NCI-H774 (cell line): Measurements from ENCODE around the gene GBP2.
"Not testable (repeated sequence)": the region's sequence is repeated elsewhere in the genome, so short reads cannot be mapped to it uniquely, and the experiment has no call there.

Source experiments
- DNase-seq: peaks from one replicate; lab custom pipeline; 2025; lab: John Stamatoyannopoulos, UW

The GBP2 gene, protein sequence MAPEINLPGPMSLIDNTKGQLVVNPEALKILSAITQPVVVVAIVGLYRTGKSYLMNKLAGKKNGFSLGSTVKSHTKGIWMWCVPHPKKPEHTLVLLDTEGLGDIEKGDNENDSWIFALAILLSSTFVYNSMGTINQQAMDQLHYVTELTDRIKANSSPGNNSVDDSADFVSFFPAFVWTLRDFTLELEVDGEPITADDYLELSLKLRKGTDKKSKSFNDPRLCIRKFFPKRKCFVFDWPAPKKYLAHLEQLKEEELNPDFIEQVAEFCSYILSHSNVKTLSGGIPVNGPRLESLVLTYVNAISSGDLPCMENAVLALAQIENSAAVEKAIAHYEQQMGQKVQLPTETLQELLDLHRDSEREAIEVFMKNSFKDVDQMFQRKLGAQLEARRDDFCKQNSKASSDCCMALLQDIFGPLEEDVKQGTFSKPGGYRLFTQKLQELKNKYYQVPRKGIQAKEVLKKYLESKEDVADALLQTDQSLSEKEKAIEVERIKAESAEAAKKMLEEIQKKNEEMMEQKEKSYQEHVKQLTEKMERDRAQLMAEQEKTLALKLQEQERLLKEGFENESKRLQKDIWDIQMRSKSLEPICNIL

DNA sequence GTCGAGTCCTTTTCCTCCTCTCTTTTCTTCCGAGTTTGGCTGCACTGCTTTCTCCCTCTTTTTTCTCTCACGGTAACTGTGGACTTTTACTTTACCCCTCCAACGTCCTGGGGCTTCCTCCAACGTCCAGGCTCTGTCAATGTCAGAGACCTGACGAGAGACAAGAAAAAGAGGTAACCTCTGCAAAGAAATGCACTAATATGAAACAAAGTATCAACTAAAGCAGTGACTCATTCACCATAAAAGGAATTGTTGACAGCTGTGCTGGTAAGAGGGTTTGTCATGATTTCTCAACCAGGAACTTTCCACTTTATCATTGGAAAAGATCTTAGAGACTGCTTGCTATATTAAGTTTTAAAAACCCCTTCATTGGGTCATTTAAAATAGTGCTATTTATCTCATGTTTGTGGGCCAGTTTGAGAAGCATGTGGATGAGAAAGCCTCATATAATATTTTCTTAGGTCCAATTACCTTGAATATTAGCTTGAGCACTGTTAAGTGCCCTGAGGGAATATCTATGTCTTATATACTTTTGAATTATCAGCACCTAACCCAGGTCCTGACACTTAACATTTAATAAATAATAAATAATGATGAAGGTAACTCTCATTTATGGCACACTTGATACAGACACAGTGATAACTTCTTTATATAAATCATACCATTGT is at the start of gene GBP2:
GBP2 (minus strand) TSS at position 202 of the 668 bp plus-strand sequence. CDS start 4,148 bp downstream, outside the sequence.
- no peak for DNase-seq

DNA sequence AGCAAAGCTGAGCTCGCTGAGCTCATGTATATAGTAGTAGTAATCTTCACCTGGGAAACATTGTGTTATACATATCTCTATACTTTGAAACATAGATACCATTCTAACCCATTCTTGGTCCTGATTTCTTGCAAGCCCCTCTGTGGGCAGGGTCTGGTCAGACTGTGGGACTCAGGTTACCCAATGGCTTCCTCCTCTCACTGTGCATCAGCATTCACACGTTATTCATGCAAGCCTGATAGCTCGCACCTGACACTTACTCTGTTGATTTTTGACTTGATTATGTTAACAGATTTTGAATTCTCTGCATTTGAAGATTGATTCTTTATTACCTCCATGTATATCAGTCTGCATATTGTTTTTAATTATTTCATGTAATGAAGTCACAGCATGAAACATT is 48.6 kb upstream of the GBP2 start:
- DNase-seq = no peak

DNA sequence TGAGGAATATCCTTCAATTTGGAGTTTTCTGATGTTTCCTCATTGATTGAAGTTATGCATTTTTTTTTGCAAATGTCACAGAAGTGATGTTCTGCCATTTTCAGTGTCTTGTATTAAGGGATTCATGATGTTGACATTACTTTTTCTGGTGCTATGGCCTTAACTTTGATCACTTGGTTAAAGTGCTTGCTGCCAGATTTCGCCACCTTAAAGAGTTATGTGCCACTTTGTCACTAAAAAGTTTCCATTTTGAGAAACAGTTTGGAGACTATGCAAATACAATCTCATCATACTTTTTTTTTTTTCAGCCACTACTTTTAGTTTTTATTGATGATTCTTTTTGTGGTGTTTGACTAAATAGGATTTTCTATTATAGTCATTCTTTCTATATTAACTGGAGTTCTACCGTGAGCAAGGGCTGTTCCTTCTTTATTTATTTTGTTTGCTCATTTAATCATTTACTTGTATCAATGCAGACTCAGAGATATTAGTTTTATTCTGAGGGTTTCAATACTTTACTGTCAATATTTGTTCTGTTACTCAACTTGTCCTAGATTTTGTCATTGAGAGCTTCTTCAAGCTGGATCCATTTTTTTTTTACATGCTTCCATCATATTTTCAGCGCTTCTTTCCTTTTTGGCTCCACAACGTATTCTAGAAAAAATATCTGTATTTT is 46.7 kb upstream of the GBP2 start:
- no peak for DNase-seq

DNA sequence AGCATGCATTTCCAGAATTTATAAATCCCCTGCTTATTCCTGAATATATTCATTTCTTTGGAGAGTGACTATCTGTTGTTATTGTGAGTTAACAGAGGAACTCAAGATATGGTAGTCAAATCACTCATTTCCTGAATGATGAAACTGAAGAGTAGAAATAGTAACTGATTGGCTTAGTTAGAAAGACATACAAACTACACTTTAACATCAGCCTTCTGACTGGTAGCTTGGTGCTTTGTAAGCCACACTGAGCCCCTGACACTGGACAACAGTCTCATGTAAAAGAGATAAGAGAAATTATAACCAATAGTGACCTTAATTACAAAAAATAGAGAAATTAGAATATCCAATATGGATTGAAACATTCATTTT is 45.1 kb upstream of the GBP2 start:
- no peak for DNase-seq

DNA sequence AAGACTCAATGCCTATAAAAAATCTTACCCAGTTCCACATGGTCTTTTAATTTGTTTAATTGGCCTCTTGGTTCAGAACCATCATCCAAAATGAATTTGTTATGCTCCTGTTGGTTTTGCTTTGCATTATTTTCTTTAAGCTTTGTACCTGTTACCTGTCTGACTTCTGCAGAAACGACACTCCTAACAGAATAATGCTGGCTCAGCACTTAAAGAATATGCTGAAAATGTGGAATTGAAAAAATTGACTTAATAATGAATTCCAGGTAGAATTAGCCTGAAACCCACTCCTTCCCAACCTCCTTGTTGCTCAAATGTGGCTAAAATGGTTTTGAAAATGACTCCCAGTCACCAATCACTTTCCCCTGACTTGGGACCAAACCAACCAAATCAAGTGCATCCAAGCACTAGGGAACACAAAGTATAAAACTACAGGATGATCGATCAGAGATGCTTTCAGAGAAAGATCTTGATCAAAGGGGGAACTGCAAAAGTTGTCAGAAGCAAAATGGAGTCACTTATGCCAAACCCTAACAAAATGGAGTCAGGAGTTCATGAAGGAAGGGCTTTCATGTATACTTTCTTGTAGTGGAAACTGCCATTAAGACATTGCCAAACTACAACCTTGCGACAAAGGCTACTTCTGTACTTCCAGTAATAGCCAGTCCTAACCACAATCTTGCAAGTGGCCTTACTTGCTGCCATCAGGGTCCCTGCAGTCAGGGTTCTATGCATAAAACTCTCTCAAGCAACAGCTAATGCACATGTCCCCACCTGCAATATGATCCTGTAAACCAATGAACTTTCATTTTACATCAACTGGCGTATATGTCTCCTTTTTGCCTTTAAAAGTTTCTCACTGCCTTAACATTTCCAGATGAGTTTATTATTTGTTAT is 44.5 kb upstream of the GBP2 start:
- no peak for DNase-seq

DNA sequence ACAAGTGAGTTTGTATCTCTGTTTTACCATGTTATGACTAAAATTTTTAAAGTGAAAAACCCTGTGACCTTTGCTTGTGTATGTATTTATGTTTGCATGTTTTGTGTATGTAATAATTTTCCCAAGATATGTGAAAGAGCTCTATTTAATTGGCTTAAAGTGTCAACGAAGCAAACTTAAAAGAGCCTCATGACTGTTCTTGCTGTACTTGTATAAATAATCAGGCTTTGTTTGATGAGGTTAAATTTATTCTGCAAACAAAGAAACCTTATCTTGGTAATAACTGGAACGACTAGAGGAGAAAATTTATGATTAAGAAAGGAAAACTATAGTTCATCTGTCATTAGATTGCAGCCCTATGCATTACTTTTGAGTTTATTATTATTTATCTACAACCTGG is 43.3 kb upstream of the GBP2 start:
- no peak for DNase-seq

DNA sequence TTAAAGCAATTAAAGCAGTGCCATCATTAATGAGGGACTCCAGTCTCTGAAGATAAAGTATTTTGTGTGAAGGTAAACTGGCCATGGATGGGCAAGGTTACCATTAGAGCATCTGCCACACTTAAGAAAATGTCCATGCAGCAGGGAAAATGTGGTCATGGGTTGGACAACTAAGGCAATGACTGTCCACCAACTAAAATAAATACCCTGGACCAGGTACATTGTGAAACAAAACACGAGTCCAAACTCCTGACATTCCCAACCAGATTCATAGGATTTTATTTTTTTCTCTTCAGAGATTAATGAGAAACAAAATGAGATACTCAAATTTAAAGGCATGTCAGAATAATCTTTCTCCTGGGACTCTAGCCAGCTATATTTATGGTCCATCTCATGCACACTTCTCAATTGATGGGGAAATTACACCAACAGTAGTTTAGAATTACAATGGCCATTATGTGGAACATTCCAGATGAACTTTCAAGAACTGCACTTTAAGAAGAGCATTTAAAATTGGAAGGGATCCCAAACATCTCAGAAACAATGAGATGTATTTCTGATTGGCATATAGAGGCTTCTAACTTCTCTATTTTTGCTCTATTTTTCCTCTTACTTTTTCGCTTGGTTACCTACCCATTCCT is 41.8 kb upstream of the GBP2 start:
- DNase-seq = no peak

DNA sequence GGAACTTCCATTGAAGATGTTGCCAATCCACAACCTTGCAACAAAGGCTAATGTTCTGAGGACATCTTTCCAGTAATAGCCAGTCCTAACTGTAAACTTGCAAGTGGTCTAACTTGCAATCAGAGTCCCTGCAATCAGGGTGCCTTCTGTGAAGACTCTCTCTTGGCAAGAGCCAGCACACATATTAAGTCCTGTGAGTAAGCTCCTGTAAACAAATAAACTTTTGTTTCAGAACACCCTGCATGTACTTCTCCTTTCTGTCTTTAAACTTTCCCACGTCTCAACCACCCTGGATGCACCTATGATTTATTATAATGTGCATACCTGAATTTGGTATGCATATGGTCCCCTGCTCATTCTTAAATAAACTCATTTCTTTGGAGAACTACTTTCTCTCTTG is 40.8 kb upstream of the GBP2 start:
- no peak for DNase-seq

DNA sequence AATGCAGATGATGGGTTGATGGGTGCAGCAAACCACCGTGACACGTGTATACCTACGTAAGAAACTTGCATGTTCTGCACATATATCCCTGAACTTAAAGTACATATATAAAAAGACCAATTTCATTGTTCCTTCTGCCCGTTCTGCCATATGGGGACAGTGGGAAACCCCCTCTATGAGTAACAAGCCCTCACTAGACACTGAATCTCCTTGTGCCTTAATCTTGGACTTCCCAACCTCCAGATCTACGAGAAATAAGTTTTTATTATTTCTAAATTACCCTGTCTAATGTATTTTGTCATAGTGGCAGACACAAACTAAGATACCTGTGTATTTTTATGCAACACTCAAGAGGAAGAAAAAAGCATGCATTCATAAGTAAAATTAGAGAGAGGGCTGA is 39.9 kb upstream of the GBP2 start:
- no peak for DNase-seq

DNA sequence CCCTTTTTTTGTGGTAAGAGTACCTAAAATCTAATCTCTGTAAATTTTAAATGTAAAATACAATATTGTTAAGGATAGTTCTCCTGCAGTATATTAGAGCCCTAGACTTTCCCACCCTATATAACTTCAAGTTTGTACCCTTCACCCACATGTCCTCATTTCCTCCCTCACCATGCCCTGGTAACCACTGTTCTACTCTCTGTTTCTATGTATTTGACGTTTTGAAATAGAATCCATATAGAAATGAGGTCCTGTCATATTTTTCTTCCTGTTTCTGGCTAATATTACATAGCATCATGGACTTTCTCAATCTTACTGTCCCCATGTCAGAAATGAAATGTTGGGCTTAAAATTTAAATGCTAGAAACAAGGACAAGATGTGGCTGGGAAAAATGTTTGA is 25.1 kb upstream of the GBP2 start:
- DNase-seq = no peak

DNA sequence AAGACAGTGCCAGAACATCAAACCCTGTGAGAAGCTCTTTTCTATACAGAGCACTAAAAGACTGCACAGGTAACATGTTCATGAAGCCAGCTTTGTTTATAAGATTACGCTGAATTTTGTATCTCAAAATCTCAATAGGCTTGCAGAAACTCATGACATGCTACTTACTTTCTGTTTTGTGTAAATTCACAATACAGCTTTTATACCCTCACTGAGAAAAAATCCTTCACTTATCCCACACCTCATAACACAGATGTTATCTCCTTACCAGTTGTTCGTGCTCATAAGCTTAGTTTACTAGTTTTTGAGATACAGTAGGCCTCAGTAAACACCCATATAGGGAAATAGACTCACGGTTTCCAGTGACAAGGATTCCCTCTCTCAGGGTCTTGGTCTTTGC is 24.1 kb upstream of the GBP2 start:
- no peak for DNase-seq

DNA sequence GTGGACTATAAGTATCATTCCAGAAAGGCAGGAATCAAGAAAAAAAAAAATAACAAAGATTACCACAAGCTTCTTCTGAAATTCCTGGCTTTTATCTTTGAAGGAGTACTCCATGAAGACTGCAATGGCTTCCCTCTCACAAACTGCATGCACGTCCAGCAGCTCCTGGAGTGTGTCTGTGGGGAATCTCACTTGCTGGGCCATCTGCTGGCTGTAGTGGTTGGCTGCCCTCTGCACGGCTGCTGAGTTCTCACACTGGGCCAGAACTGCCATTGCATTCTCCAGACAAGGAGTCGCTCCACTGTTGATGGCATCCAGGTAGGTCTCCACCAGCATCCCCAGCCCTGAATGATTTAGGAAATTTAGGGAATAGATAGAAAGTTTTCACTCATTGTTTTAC is 23.3 kb upstream of the GBP2 start:
- DNase-seq = no peak

DNA sequence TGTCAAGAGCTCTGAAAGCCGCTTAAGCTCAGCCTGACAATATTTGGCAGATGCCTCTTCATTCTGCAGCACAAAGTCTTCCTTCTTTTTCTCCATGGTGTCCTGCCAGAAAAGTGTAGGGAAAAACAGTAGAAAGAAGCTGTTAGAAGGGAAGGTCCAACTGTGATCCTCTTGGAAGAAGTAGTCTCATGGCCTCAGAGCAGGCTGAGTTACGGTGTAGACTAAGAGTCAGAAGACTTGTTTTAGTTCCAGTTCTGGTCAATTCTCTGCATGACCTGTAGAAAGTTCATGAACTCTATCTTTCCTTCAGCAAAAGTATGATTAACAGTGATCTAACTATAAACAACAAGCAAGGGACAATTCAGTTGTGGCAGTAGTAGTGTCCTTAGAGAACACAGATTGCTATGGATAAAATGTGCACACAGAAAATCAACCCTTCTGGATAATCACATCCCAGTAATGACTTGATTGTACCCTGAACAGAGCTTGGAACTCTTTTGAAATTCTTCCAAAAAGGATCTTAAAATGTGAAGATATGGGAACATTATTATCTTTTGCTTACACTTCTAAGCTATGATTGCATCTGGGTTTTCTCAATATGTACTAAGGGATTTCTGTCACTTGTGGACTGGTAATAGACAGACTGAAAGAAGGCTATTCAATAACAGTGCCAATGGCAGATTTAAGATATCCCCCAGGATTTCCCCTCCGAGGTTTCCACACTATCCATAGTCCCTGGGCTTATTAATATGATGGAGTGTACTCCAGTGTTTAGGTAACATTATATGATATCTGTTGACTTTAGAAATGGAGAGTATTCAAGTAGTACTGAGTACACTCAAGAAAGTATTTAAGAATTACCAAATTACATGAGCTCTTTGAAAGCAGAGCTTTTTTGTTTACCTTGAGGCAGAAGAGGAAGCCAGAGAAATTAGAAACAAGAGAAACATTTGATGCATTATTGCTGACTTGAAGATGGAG is 22.1 kb upstream of the GBP2 start:
- DNase-seq = no peak

DNA sequence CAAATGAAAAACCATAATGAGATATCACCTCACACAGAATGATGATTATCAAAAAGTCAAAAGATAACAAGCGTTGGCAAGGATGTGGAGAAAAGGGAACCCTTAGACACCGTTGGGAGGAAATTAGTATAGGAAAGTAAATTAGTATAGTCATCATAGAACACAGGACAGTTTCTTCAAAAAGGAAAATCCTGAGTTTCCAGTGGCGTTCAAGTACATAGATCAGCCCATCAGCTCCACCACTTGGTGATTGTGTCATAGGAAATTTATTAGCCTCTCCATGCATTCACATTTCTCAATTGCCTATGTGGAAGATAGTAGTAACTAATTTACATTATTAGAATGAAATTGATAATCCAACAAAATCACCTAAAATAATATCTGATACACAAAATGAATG is 20.8 kb upstream of the GBP2 start:
- DNase-seq = no peak

DNA sequence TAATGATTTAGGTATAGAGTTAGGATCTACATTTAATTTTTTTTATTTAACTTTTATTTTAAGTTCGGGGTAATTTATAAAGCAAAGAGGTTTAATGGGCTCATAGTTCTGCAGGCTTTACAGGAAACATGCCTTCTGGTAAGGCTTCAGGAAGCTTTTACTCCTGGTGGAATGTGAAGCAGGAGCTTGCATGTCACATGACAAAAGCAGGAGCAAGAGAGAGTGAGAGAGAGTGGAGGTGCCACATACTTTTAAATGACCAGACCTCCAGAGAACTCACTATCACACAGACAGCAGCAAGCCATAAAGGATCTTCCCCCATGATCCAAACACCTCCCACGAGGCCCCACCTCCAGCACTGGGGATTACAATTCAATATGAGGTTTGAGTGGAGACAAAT is 17.6 kb upstream of the GBP2 start:
- DNase-seq = no peak

DNA sequence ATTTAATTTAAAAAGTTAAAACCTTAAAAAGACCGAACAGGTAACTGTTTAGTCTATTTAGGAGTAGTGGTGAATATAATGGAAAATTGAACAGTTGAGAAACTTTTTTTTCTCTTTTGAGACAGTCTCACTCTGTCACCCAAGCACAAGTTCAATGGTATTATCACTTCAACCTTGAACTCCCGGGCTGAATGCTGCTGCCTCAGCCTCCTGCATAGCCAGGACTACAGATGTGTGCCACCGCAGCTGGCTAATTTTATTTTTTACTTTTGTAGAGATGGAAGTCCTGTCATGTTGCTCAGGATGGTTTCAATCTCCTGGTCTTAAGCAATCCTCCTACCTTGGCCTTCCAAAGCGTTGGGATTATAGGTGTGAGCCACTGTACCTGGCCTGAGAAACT is 16.2 kb upstream of the GBP2 start:
- DNase-seq = no peak

DNA sequence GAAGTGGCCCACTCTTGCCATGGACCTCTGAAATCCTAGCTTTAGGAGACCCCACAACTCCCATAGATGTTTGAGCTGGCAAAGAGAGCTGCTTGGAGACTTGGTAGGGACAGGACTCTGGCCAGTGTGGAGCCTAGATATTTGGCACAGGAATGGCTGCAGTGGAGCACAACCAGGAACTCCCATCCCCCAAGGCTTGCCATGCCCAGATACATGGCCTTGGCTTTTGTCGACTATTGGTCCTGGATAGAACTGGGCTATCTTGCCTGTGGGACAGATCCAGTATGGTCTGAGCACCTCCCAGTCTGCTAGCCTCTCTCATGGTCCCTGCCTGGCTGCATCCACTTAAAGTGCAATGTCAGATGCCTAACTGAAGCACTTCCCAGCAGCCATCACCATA is 7.8 kb upstream of the GBP2 start:
- DNase-seq = no peak

DNA sequence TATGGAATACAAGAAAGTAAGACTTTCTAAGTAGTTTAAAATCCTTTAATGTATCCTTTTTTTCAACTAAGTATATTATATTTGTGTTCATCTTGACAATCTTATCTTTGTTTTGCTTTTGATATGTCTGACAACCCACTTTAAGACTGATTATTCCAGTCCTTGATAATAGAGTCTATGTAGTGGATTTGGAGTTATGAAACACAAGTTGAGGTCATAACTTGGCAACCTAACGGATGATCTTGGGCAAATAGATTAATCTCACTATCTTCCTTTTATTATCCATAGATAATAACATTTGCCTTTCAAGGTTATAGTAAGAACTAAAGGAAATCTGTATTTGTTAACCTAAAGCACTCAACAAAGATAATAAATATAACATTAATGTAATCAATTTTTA is 4.8 kb upstream of the GBP2 start:
- no peak for DNase-seq

DNA sequence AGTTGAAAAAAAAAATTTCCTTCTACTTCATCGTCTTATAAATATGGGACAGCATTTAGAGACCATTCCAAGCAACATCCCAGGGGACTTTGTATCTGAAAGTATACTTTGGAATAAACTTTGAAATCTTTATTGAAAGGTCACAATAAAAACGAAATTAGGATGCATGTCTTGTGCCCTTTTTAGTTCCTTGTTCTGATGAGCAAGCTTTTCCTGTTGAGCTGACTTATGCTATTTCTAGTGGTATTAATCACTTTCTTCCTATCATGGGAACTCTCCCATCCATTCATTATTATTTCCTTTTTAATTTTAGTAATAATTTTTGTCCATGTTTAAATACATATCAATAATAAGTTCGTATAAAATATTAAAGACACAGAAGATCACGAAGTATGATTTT is 4.0 kb upstream of the GBP2 start:
- no peak for DNase-seq

DNA sequence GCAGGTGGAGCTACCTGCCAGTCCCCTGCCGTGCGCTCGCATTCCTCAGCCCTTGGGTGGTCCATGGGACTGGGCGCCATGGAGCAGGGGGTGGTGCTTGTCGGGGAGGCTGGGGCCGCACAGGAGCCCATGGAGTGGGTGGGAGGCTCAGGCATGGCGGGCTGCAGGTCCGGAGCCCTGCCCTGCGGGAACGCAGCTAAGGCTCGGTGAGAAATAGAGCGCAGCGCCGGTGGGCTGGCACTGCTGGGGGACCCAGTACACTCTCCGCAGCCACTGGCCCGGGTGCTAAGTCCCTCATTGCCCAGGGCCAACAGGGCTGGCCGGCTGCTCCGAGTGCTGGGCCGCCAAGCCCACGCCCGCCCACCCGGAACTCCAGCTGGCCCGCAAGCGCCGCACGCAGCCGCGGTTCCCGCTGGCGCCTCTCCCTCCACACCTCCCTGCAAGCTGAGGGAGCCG is 2.1 kb upstream of the GBP2 start:
- DNase-seq = not testable (repeated sequence)
